ENCODE measurements around the gene ZZZ3.

GRCh38 chr1:77652268-77652667, 30.2 kb downstream of the ZZZ3 start:
- no peak for TF ChIP-seq CTCF (IDR thresholded peaks at IDR 0.05)
- TF ChIP-seq POLR2A (IDR thresholded peaks at IDR 0.05) = no peak
- TF ChIP-seq POLR2AphosphoS5 (IDR thresholded peaks at IDR 0.05) = no peak
